ENCODE measurements around the gene KRT6A. TPM values are rescaled to one million over a fixed set of nuclear protein-coding genes. Genes with fewer than 3 reads are reported as not detected.

The KRT6A gene
- total and polyA plus RNA-seq, 12 donors: 0.24 to 2.7 (median 0.66) TPM; not detected in 8

- 83 to 90% (median 87%) methylated on average over 5 of the region's 5 CpGs for WGBS, 4 donors
- no peak for TF ChIP-seq POLR2A (IDR thresholded peaks at IDR 0.05)
- no peak for DNase-seq
- Histone ChIP-seq H3K9me3 (replicated peaks in 1 of 3) (no peaks in the 10 kb centered on the region), H3K27me3 (no peaks in the 10 kb centered on the region), H3K36me3 (replicated peaks in 1 of 2) (no peaks in the 10 kb centered on the region), H3K4me3 (no peak overlapping the region), H3K27ac (no peak overlapping the region), H3K4me1 (replicated peaks in 1 of 2) (no peaks in the 10 kb centered on the region)
- intact Hi-C loops (cut with DNase I): no loop called here
Measured at GRCh38 chr12:52534482-52534881, 41.4 kb upstream of the KRT6A start.

DNA sequence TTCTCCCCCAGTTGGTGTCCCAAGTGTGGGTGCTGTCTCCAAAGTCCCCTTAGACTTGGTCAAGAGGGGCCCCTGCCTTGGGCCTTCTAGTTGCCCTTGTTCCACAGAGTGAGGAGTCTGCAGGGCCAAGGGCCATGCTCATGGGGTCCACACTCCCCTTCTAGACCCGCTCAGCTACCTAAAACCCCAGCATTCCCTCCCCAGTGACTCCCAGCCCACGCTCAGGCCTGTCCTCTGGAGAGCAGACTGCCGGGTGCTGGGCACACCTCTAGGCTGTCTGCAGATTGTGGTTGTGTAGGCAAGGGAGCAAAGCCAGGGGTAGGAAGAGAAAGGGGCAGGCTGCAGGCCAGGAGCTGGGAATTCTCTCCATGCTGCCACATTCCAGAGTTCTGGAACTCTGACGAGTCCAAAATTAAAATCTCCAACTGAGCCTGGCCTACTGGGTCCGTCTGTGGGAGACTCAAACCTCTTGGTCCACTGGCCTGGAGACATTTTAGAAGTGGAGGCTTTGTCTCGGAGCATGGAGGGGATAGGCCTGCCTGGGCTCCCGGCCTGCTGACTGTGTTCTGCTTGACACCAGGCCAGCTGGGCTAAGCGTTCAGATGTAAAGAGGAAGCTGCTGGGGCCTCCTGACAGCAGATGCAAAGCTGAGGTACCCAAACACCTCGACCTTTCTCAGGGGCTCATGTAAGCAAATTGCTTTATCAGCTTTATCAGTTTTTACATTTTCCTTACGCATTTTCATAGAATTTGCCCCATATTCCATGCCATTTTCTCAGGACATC is 40.8 kb upstream of the KRT6A start:
- H3K27me3 ChIP-seq: no peaks in the 10 kb centered on the region
- no peak overlapping the region for H3K4me3 ChIP-seq
- H3K36me3 ChIP-seq (replicated peaks in 1 of 2): no peaks in the 10 kb centered on the region
- no peak for TF ChIP-seq POLR2A (IDR thresholded peaks at IDR 0.05)
- TF ChIP-seq, protein P1, sequence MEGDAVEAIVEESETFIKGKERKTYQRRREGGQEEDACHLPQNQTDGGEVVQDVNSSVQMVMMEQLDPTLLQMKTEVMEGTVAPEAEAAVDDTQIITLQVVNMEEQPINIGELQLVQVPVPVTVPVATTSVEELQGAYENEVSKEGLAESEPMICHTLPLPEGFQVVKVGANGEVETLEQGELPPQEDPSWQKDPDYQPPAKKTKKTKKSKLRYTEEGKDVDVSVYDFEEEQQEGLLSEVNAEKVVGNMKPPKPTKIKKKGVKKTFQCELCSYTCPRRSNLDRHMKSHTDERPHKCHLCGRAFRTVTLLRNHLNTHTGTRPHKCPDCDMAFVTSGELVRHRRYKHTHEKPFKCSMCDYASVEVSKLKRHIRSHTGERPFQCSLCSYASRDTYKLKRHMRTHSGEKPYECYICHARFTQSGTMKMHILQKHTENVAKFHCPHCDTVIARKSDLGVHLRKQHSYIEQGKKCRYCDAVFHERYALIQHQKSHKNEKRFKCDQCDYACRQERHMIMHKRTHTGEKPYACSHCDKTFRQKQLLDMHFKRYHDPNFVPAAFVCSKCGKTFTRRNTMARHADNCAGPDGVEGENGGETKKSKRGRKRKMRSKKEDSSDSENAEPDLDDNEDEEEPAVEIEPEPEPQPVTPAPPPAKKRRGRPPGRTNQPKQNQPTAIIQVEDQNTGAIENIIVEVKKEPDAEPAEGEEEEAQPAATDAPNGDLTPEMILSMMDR (IDR thresholded peaks at IDR 0.05): no peak
- intact Hi-C loops (cut with DNase I): no loop called here
- WGBS, 4 donors: 81 to 89% (median 85%) methylated on average over 5 to 10 of the region's 10 CpGs
- peak in 1 of 7 donors; percentile 13 for DNase-seq
- H3K4me1 ChIP-seq (replicated peaks in 1 of 2): no peaks in the 10 kb centered on the region
- H3K9me3 ChIP-seq (replicated peaks in 1 of 3): no peaks in the 10 kb centered on the region
- no peak overlapping the region for H3K27ac ChIP-seq

DNA sequence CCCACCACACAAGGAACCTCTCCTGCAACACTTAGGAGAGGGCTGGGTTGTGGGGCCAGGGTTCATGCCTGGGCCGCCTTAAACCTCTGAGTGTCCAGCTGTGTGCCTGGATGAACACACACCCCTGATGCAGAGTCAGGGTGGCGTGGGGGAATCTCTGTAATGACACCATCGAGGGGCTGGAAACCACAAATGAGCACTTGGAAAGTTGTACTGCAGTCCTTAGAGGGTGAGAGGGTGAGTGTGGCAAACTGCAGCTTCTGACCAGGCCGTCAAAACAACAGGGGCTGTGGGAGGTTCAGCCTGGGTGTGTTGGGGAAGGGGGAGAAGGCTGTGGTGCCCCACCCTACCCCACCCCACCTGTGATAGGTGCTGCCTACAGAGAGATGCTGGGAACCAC is 39.6 kb upstream of the KRT6A start:
- no peak overlapping the region for H3K27ac ChIP-seq
- no peak for DNase-seq
- 58 to 75% (median 64%) methylated on average over 3 to 4 of the region's 4 CpGs for WGBS, 4 donors
- H3K27me3 ChIP-seq: no peaks in the 10 kb centered on the region
- H3K36me3 ChIP-seq (replicated peaks in 1 of 2): no peaks in the 10 kb centered on the region
- TF ChIP-seq, protein P1 (IDR thresholded peaks at IDR 0.05): no peak
- TF ChIP-seq POLR2A (IDR thresholded peaks at IDR 0.05): no peak
- H3K4me3 ChIP-seq: no peak overlapping the region
- H3K4me1 ChIP-seq (replicated peaks in 1 of 2): no peaks in the 10 kb centered on the region
- intact Hi-C loops (cut with DNase I): no loop called here
- no peaks in the 10 kb centered on the region for H3K9me3 ChIP-seq (replicated peaks in 1 of 3)

DNA sequence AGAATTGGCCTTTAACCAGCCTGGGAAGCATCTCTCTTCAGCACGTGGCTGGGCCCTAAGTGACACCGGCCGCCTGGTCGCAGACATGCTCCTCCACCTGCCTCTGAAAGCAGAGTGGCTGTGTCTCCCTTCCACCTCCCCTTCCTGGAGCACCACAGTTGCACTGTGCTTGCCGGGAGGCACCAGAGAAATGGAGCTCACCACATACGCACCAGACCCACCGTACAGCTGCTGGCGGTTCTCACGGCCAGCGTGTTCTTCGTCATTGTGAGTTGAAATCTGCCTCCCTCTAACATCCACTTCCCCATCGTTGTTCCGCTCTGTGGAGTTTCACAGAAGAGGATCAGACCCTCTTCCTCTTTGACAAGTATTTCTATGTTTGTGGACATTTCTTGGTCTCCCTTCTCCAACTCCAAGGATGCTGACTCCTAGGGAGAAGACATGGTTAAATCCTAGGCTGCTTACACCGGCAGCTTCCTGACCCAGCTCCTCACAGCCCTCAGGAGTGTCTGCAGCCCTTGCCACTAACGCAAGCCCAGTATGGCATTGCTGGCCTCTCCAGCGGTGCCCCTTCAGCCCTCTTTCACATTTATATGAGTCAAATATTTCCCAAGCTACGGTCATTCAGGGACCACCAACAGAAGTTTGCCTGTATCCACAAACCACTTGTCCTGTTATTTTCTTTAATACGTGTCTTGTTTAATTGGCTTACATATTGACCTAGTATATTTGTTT is 38.7 kb upstream of the KRT6A start:
- no peaks in the 10 kb centered on the region for H3K36me3 ChIP-seq (replicated peaks in 1 of 2)
- no peaks in the 10 kb centered on the region for H3K4me1 ChIP-seq (replicated peaks in 1 of 2)
- no peaks in the 10 kb centered on the region for H3K27me3 ChIP-seq
- H3K27ac ChIP-seq: no peak overlapping the region
- WGBS, 4 donors: 60 to 74% (median 73%) methylated on average over 18 of the region's 18 CpGs
- DNase-seq: peak in 2 of 7 donors; percentile 31 to 53
- no peaks in the 10 kb centered on the region for H3K9me3 ChIP-seq (replicated peaks in 1 of 3)
- intact Hi-C loops (cut with DNase I): no loop called here
- TF ChIP-seq, protein P1 (IDR thresholded peaks at IDR 0.05): no peak
- no peak for TF ChIP-seq POLR2A (IDR thresholded peaks at IDR 0.05)
- H3K4me3 ChIP-seq: no peak overlapping the region

Measured in adrenal gland (tissue), 12 donors.